Chondrocyte (in vitro differentiated cells): ENCODE results near the gene DAB2. TPM values are rescaled to one million over a fixed set of nuclear protein-coding genes. Genes with fewer than 3 reads are reported as not detected.
"Not testable (repeated sequence)": the region's sequence is repeated elsewhere in the genome, so short reads cannot be mapped to it uniquely, and the experiment has no call there.

Experiments used
- DNase-seq: peaks from one replicate; pipeline ENCODE4 v3.0.0; 2021; ENCODE audit warnings: mixed read lengths, low spot score
- H3K27ac Mint-ChIP-seq: one replicate; pipeline ENCODE4 v1.8.0; 2021; ENCODE audit warnings: mild to moderate bottlenecking, moderate library complexity, mixed read lengths; ENCODE audit not compliant: unreplicated experiment
- H3K27me3 Mint-ChIP-seq: 2 replicates; pipeline ENCODE4 v1.8.0; 2021; ENCODE audit warnings: low read depth, mixed read lengths
- H3K36me3 Mint-ChIP-seq: 2 replicates; pipeline ENCODE4 v1.8.0; 2021; ENCODE audit warnings: low read depth, mixed read lengths
- H3K4me1 Mint-ChIP-seq: 2 replicates; pipeline ENCODE4 v1.8.0; 2021; ENCODE audit warnings: low read depth, mild to moderate bottlenecking, mixed read lengths
- H3K4me3 Mint-ChIP-seq: one replicate; pipeline ENCODE4 v1.8.0; 2021; ENCODE audit warnings: mild to moderate bottlenecking, moderate library complexity, mixed read lengths; ENCODE audit not compliant: unreplicated experiment
- H3K9me3 Mint-ChIP-seq: 2 replicates; pipeline ENCODE4 v1.8.0; 2021; ENCODE audit warnings: low read depth, mixed read lengths
- CTCF ChIP-seq: fragments of 200-600 bp; sonication (generic); IDR thresholded peaks from 2 replicates; pipeline ENCODE4 v1.5.0; 2021; ENCODE audit warnings: antibody characterized with exemption, mild to moderate bottlenecking, moderate library complexity
- total RNA-seq: library from RNA; stranded (reverse); gene quantifications from 3 replicates; pipeline ENCODE4 v1.2.1, GENCODE V29; 2021

Gene DAB2
- total RNA-seq, 1 donor from 2014 or later: 82.7 TPM

DNA sequence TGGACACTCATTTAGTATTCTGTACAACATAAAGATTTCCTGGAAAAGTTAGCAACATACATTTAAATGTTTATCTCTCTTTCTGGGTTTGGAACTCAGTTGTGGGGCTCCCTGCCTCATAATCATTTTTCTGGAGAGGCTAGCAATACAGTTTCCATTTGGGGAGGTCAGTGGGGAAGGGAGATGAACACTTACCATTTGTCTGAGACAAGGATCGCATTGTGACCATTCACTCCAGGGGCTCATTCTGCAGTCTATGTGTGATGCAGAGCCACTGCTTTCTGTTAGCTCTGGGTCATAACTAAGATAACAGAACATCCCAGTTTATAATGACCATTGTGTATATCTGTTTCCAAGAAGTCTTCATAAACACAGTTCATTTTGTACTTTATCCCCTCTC, 82.9 kb downstream of the DAB2 start:
- no peak overlapping the region for H3K4me3 Mint-ChIP-seq
- DNase-seq: no peak
- no peak overlapping the region for H3K27ac Mint-ChIP-seq
- H3K36me3 Mint-ChIP-seq: peaks cover 9% of the 10 kb centered on the region
- peaks cover 17% of the 10 kb centered on the region for H3K9me3 Mint-ChIP-seq
- peaks cover 32% of the 10 kb centered on the region for H3K27me3 Mint-ChIP-seq
- H3K4me1 Mint-ChIP-seq: no peaks in the 10 kb centered on the region
- no peak for TF ChIP-seq CTCF

DNA sequence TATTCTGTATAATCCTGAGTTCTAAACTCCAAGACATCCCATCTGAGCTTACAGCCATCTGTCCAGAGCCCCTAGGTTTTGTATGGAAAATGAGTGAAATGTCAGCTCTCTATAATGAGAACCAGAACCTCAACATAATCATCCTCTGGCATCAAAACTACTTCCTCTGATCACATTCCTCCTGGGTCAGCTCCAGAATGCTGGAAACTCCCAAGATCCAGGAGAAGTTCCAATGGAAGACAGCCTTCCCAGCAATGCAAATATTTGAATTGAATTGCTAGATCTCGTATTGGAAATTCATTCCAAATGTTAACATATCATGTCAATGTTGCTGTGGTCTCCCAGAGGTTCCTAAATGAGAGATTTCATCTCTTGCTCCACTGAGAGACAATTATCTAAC, 84.3 kb downstream of the DAB2 start:
- H3K4me3 Mint-ChIP-seq: no peak overlapping the region

DNA sequence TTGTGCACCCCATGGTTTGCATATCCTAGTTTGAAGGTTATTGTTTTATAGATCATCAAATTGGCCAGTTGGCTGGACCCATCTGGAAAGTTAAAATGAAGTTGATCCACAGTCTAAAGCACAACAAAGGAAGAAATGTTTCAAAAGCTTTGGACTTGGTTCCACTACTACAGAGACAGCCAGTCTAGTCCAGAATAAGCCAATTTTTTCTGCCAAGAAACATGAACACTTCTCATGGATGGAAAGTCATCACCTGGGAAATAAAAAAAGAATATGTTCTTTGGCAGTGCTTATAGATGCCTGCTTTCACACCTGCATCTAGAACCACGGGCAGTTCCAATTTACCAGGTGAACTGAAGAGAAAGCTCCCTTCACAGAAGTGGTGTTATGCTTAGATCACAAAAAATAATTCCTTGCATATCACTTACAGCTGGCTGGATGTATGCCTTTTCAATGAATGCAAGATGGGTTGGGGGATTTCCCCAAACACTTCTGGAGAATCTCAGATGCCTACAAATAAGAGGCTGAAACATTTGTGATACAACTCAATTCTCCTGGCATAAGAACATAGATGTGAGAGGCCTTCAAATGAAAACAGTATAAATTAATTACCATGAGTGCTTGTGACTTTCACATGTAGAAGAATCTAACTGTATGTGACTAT, 87.4 kb downstream of the DAB2 start:
- no peak for DNase-seq
- peaks cover 16% of the 10 kb centered on the region for H3K27me3 Mint-ChIP-seq
- H3K36me3 Mint-ChIP-seq: no peaks in the 10 kb centered on the region
- no peak for TF ChIP-seq CTCF
- H3K4me3 Mint-ChIP-seq: no peak overlapping the region
- no peaks in the 10 kb centered on the region for H3K9me3 Mint-ChIP-seq
- H3K27ac Mint-ChIP-seq: no peak overlapping the region
- H3K4me1 Mint-ChIP-seq: no peaks in the 10 kb centered on the region

More for the DNA sequence above, 84.3 kb downstream of the DAB2 start:
- Mint-ChIP-seq H3K9me3 (peaks cover 15% of the 10 kb centered on the region), H3K27me3 (peaks cover 28% of the 10 kb centered on the region), H3K27ac (no peak overlapping the region), H3K36me3 (peaks cover 6% of the 10 kb centered on the region), H3K4me1 (no peaks in the 10 kb centered on the region)
- DNase-seq: no peak
- TF ChIP-seq CTCF: no peak

- H3K4me3 Mint-ChIP-seq, DNase-seq, H3K9me3 Mint-ChIP-seq, H3K4me1 Mint-ChIP-seq, H3K36me3 Mint-ChIP-seq, H3K27ac Mint-ChIP-seq: not testable (repeated sequence)
- peaks cover 11% of the 10 kb centered on the region for H3K27me3 Mint-ChIP-seq
Observed at GRCh38 chr5:39334296-39334695, 90.5 kb downstream of the DAB2 start.

DNA sequence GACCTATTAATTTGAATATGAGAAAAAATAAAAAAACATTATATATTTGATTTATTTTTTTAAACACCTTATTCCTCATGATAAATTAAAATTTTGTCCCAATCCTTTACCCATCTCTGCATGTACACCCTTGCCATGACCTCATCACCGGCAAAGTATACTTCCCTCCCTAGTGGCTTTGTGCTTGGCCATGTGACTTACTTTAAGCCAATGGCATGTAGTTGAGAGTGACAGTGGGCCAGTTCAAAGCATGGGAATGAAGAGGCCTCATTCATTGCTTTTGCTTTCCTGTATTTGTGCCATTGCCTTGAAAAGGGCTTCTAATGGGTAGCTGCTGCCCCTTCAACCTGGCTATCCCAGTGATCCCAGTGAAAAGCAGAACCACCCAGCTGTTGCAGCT, 91.7 kb downstream of the DAB2 start:
- no peak for TF ChIP-seq CTCF
- H3K27ac Mint-ChIP-seq: no peak overlapping the region
- no peaks in the 10 kb centered on the region for H3K9me3 Mint-ChIP-seq
- peaks cover 8% of the 10 kb centered on the region for H3K27me3 Mint-ChIP-seq
- DNase-seq: no peak
- no peaks in the 10 kb centered on the region for H3K36me3 Mint-ChIP-seq
- no peaks in the 10 kb centered on the region for H3K4me1 Mint-ChIP-seq
- H3K4me3 Mint-ChIP-seq: no peak overlapping the region

- no peak for DNase-seq
Observed at GRCh38 chr5:39331861-39332381, 92.9 kb downstream of the DAB2 start.

More at GRCh38 chr5:39331861-39332381, 92.9 kb downstream of the DAB2 start:
- H3K4me3 Mint-ChIP-seq: no peak overlapping the region
- peaks cover 8% of the 10 kb centered on the region for H3K27me3 Mint-ChIP-seq
- no peaks in the 10 kb centered on the region for H3K4me1 Mint-ChIP-seq
- H3K27ac Mint-ChIP-seq: no peak overlapping the region
- no peaks in the 10 kb centered on the region for H3K9me3 Mint-ChIP-seq
- no peaks in the 10 kb centered on the region for H3K36me3 Mint-ChIP-seq
- no peak for TF ChIP-seq CTCF
